Stomach (tissue), 4 donors: ENCODE data around the gene ABHD1.

Experiments used
- EP300 ChIP-seq: sonication (generic); formaldehyde crosslinking; IDR thresholded peaks from one replicate; pipeline ENCODE4 v1.6.1; 2017; ENCODE audit warnings: antibody characterized with exemption
- POLR2AphosphoS5 ChIP-seq, 3 donors: sonication (generic); formaldehyde crosslinking; IDR thresholded peaks; one replicate each; pipeline ENCODE4 v1.6.1; 2016; ENCODE audit warnings: antibody characterized with exemption in 3 of 3
- TF ChIP-seq, protein P1 (sequence below), 7 experiments: fragments of 450-650 bp in 4 of 7; fragments of 200-600 bp in 3 of 7; sonication (generic) in 3 of 7; IDR thresholded peaks; one replicate each; pipeline ENCODE4 v1.5.1; 2016 to 2019; ENCODE audit warnings: antibody characterized with exemption in 7 of 7, control low read depth in 2 of 7, mild to moderate bottlenecking in 1 of 7

DNA sequence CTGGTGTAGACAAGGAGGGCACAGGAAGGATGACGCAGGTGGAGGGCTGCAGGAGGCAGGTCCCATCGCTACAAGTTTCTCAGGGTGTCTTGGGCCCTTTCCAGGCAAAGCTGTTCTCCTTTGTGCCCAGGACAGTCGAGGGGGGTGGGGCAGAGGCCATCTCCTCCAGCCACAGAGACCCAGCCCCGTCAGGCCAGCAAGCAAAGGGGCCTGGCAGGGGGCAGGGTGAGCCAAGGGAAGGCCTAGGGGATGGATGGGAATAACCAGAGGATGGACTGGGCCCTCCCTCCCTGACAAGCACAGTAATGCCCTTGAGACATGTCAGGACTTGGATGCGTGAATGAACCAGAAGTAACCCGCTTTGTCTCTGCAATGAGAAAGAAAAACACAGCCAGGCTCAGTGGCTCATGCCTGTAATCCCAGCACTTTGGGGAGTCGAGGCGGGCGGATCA lies 31.5 kb downstream of the ABHD1 start:
- TF ChIP-seq, protein P1, sequence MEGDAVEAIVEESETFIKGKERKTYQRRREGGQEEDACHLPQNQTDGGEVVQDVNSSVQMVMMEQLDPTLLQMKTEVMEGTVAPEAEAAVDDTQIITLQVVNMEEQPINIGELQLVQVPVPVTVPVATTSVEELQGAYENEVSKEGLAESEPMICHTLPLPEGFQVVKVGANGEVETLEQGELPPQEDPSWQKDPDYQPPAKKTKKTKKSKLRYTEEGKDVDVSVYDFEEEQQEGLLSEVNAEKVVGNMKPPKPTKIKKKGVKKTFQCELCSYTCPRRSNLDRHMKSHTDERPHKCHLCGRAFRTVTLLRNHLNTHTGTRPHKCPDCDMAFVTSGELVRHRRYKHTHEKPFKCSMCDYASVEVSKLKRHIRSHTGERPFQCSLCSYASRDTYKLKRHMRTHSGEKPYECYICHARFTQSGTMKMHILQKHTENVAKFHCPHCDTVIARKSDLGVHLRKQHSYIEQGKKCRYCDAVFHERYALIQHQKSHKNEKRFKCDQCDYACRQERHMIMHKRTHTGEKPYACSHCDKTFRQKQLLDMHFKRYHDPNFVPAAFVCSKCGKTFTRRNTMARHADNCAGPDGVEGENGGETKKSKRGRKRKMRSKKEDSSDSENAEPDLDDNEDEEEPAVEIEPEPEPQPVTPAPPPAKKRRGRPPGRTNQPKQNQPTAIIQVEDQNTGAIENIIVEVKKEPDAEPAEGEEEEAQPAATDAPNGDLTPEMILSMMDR (IDR thresholded peaks at IDR 0.05), result no peak
- TF ChIP-seq POLR2AphosphoS5 (IDR thresholded peaks at IDR 0.05), result no peak
- no peak for TF ChIP-seq EP300
